HEK293T (cell line): ENCODE measurements around the gene SLC9A9.

Experiments
- BHLHE40 ChIP-seq: fragments of 450-650 bp; IDR thresholded peaks from 2 replicates; pipeline ENCODE4 v1.6.1; 2016; ENCODE audit warnings: mild to moderate bottlenecking, moderate library complexity, borderline replicate concordance
- TARDBP ChIP-seq: fragments of 450-650 bp; IDR thresholded peaks from 2 replicates; pipeline ENCODE4 v1.6.1; 2016

- TF ChIP-seq BHLHE40 = no peak
- no peak for TF ChIP-seq TARDBP
Measured at GRCh38 chr3:143699424-143699823, 148.8 kb downstream of the SLC9A9 start.
